ENCODE measurements around the gene RAMP1. TPM values are rescaled to one million over a fixed set of nuclear protein-coding genes. Genes with fewer than 3 reads are reported as not detected.
"Not testable (repeated sequence)": the region's sequence is repeated elsewhere in the genome, so short reads cannot be mapped to it uniquely, and the experiment has no call there.

RAMP1 gene
- total and polyA plus RNA-seq, 4 donors, result 3.1 to 129 (median 23.5) TPM

- H3K27ac ChIP-seq (ENCODE audit: low read depth in 1 of 2, low read length in 2 of 2), result no peak overlapping the region
- 70% methylated on average over 3 of the region's 3 CpGs for WGBS
- peaks cover 3 to 17% (median 10%) of the 10 kb centered on the region in 4 donors for H3K4me1 ChIP-seq (ENCODE audit: control insufficient read depth in 4 of 4, insufficient read depth in 4 of 4, low read length in 3 of 4)
- H3K9ac ChIP-seq (ENCODE audit: low read depth in 1 of 2, low read length in 2 of 2), result no peak overlapping the region
- no peaks in the 10 kb centered on the region for H3K36me3 ChIP-seq (ENCODE audit: control insufficient read depth in 4 of 4, insufficient read depth in 3 of 4, low read depth in 1 of 4, low read length in 3 of 4)
- no peaks in the 10 kb centered on the region for H3K27me3 ChIP-seq (ENCODE audit: control insufficient read depth in 4 of 4, insufficient read depth in 4 of 4, low read length in 3 of 4)
- H3K4me3 ChIP-seq (ENCODE audit: low read depth in 1 of 3, low read length in 3 of 3), result no peak overlapping the region
- no peaks in the 10 kb centered on the region for H3K9me3 ChIP-seq (ENCODE audit: control insufficient read depth in 4 of 4, low read length in 3 of 4)
- no peak for TF ChIP-seq ATF3 (IDR thresholded peaks at IDR 0.05)
- TF ChIP-seq HNF4G (IDR thresholded peaks at IDR 0.05), result no peak
- no peak for TF ChIP-seq TAF1 (conservative IDR thresholded peaks at IDR 0.05)
- DNase-seq (ENCODE audit: low spot score), result no peak
These were observed 24.1 kb upstream of the RAMP1 start for GRCh38 chr2:237835372-237835771.

GRCh38 chr2:237841051-237841450, 18.4 kb upstream of the RAMP1 start:
- 73% methylated on average over 4 of the region's 4 CpGs for WGBS
- Histone ChIP-seq H3K27ac (ENCODE audit: low read depth in 1 of 2, low read length in 2 of 2) (no peak overlapping the region), H3K4me3 (ENCODE audit: low read depth in 1 of 3, low read length in 3 of 3) (no peak overlapping the region), H3K27me3 (ENCODE audit: control insufficient read depth in 4 of 4, insufficient read depth in 4 of 4, low read length in 3 of 4) (no peaks in the 10 kb centered on the region), H3K4me1 (ENCODE audit: control insufficient read depth in 4 of 4, insufficient read depth in 4 of 4, low read length in 3 of 4) (no peaks in the 10 kb centered on the region), H3K9me3 (ENCODE audit: control insufficient read depth in 4 of 4, low read length in 3 of 4) (peaks cover 0 to 2% (median 0%) of the 10 kb centered on the region in 4 donors), H3K36me3 (ENCODE audit: control insufficient read depth in 4 of 4, insufficient read depth in 3 of 4, low read depth in 1 of 4, low read length in 3 of 4) (no peaks in the 10 kb centered on the region), H3K9ac (ENCODE audit: low read depth in 1 of 2, low read length in 2 of 2) (no peak overlapping the region)
- TF ChIP-seq NR2F2 (IDR thresholded peaks at IDR 0.05) (no peak), RXRA (IDR thresholded peaks at IDR 0.05) (no peak)
- no peak for DNase-seq (ENCODE audit: low spot score)

GRCh38 chr2:237848940-237849339, 10.5 kb upstream of the RAMP1 start:
- not testable (repeated sequence) for H3K9ac ChIP-seq (ENCODE audit: low read depth in 1 of 2, low read length in 2 of 2); H3K4me3 ChIP-seq (ENCODE audit: low read depth in 1 of 3, low read length in 3 of 3); H3K27me3 ChIP-seq (ENCODE audit: control insufficient read depth in 4 of 4, insufficient read depth in 4 of 4, low read length in 3 of 4); H3K27ac ChIP-seq (ENCODE audit: low read depth in 1 of 2, low read length in 2 of 2); H3K36me3 ChIP-seq (ENCODE audit: control insufficient read depth in 4 of 4, insufficient read depth in 3 of 4, low read depth in 1 of 4, low read length in 3 of 4); H3K9me3 ChIP-seq (ENCODE audit: control insufficient read depth in 4 of 4, low read length in 3 of 4); DNase-seq (ENCODE audit: low spot score); H3K4me1 ChIP-seq (ENCODE audit: control insufficient read depth in 4 of 4, insufficient read depth in 4 of 4, low read length in 3 of 4)
- 96% methylated on average over 12 of the region's 12 CpGs for WGBS

GRCh38 chr2:237854295-237854694, 5.1 kb upstream of the RAMP1 start:
- Histone ChIP-seq H3K27ac (ENCODE audit: low read depth in 1 of 2, low read length in 2 of 2) (no peak overlapping the region), H3K4me1 (ENCODE audit: control insufficient read depth in 4 of 4, insufficient read depth in 4 of 4, low read length in 3 of 4) (peaks cover 2 to 11% (median 4%) of the 10 kb centered on the region in 4 donors), H3K9me3 (ENCODE audit: control insufficient read depth in 4 of 4, low read length in 3 of 4) (no peaks in the 10 kb centered on the region), H3K9ac (ENCODE audit: low read depth in 1 of 2, low read length in 2 of 2) (no peak overlapping the region), H3K4me3 (ENCODE audit: low read depth in 1 of 3, low read length in 3 of 3) (no peak overlapping the region), H3K36me3 (ENCODE audit: control insufficient read depth in 4 of 4, insufficient read depth in 3 of 4, low read depth in 1 of 4, low read length in 3 of 4) (no peaks in the 10 kb centered on the region), H3K27me3 (ENCODE audit: control insufficient read depth in 4 of 4, insufficient read depth in 4 of 4, low read length in 3 of 4) (no peaks in the 10 kb centered on the region)
- no peak for DNase-seq (ENCODE audit: low spot score)
- no peak for TF ChIP-seq JUND (IDR thresholded peaks at IDR 0.05)
- WGBS, result 85% methylated on average over 3 of the region's 3 CpGs

GRCh38 chr2:237857791-237858190, 1.6 kb upstream of the RAMP1 start:
- 83% methylated on average over 8 of the region's 8 CpGs for WGBS

More at GRCh38 chr2:237857791-237858190, 1.6 kb upstream of the RAMP1 start:
- H3K4me1 ChIP-seq (ENCODE audit: control insufficient read depth in 4 of 4, insufficient read depth in 4 of 4, low read length in 3 of 4), result peaks cover 6 to 34% (median 23%) of the 10 kb centered on the region in 4 donors
- DNase-seq (ENCODE audit: low spot score), result no peak
- H3K36me3 ChIP-seq (ENCODE audit: control insufficient read depth in 4 of 4, insufficient read depth in 3 of 4, low read depth in 1 of 4, low read length in 3 of 4), result no peaks in the 10 kb centered on the region
- TF ChIP-seq JUND (IDR thresholded peaks at IDR 0.05) (no peak), FOXA2 (IDR thresholded peaks at IDR 0.05) (no peak), SP1 (IDR thresholded peaks at IDR 0.05) (no peak), TAF1 (conservative IDR thresholded peaks at IDR 0.05) (no peak), MAX (IDR thresholded peaks at IDR 0.05) (no peak), HNF4G (IDR thresholded peaks at IDR 0.05) (no peak), ATF3 (IDR thresholded peaks at IDR 0.05) (no peak)
- H3K9me3 ChIP-seq (ENCODE audit: control insufficient read depth in 4 of 4, low read length in 3 of 4), result no peaks in the 10 kb centered on the region
- no peak overlapping the region for H3K27ac ChIP-seq (ENCODE audit: low read depth in 1 of 2, low read length in 2 of 2)
- H3K4me3 ChIP-seq (ENCODE audit: low read depth in 1 of 3, low read length in 3 of 3), result no peak overlapping the region
- H3K9ac ChIP-seq (ENCODE audit: low read depth in 1 of 2, low read length in 2 of 2), result no peak overlapping the region
- no peaks in the 10 kb centered on the region for H3K27me3 ChIP-seq (ENCODE audit: control insufficient read depth in 4 of 4, insufficient read depth in 4 of 4, low read length in 3 of 4)

Data from liver (tissue), 9 donors.